Erythroblast (primary cell): ENCODE measurements around the gene DOHH.

Experiments used
- DNase-seq, 2 experiments: peaks; one replicate each; lab custom pipeline; 2025; lab: John Stamatoyannopoulos, UW
- GATA1 ChIP-seq: IDR thresholded peaks from 2 replicates; pipeline ENCODE4 v1.6.1; 2011; ENCODE audit warnings: low read depth, mild to moderate bottlenecking, control low read depth, low read length, moderate library complexity
- POLR2A ChIP-seq: IDR thresholded peaks from 2 replicates; pipeline ENCODE4 v1.6.1; 2011; ENCODE audit warnings: mild to moderate bottlenecking, low read length

Gene DOHH

DNA sequence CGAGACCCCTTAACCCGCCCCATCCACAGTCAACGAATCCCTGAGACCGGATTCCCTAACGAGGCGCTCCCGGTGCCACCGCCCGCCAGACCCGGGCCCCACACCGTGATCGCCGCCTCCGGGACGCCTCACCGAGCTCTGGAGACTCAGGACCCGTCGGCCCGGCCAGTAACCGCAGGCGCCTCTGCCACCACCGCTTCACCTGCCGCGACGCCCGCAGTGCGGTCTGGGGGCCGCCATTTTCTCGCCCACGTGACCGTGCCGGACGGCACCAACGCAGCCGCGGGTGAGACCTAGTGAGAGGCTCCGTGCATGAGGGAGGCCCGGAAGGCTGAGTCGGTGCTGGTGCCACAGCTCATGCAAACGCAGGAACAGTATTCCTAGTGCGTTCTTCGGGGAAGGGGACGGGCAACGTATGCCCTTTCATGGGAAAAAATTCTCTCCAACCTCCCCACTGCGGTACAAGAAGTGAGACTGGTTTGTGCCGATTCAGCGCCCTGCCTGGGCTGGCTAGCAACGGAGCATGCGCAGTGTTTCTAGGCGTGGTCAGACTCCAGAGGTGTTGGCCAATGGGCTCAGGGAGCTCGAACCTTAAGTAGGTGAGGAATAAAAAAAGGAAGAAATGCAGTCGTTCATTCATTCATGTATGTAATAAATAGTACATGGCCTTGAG is at the start of gene DOHH:
Gene DOHH, minus strand, starts transcription at position 246 of the 673 bp plus-strand sequence. CDS start 3,860 bp downstream, outside the sequence.
- TF ChIP-seq GATA1 (no peak), POLR2A (peak; percentile 85)
- DNase-seq = peak; percentile 98 to 99

DNA sequence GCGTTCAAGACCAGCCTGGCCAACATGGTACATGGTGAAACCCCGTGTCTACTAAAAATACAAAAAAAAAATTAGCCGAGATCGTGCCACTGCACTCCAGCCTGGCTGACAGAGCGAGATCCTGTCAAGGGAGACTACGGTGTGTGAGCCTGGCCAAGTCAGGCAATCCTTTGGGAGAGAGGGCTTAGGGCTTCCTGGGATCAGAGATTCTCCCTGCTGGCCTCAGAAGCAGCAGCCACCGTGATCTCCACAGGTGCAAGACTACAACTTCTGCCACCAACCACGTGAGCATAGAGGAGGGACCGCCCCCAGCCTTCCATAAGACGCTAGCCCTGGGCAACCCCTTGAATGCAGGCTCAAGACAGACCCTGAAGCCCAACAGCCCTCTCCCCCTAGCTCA is 49.3 kb upstream of the DOHH start:
- no peak for DNase-seq
- TF ChIP-seq GATA1 = no peak
- TF ChIP-seq POLR2A = no peak

- TF ChIP-seq GATA1 (no peak), POLR2A (no peak)
- DNase-seq = no peak
Observed at GRCh38 chr19:3548606-3549005, 48.1 kb upstream of the DOHH start.

- TF ChIP-seq GATA1 (no peak), POLR2A (no peak)
- DNase-seq = no peak
Observed at GRCh38 chr19:3547767-3548282, 47.4 kb upstream of the DOHH start.

DNA sequence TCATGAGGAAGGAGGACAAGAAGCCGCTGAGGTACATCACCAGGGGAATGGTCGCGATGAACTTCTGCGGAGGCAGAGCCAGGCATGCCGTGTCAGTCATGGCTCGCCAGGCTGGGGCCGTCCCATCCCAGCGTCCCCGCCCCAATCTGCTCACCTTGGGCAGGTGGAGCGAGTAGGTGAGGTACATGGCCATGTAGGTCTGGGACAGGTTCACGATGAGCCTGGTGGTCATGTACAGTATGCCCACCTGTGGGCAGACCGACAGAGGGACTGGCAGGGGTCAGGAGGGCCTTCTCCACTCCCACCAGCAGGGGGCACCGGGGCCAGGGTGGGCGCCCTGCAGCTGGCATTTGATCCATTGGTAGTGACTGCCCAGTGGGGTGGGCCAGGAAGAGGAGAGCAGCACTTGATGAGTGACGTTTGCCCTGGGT is 46.8 kb upstream of the DOHH start:
- TF ChIP-seq GATA1 (no peak), POLR2A (no peak)
- peak; percentile 37 to 54 for DNase-seq

DNA sequence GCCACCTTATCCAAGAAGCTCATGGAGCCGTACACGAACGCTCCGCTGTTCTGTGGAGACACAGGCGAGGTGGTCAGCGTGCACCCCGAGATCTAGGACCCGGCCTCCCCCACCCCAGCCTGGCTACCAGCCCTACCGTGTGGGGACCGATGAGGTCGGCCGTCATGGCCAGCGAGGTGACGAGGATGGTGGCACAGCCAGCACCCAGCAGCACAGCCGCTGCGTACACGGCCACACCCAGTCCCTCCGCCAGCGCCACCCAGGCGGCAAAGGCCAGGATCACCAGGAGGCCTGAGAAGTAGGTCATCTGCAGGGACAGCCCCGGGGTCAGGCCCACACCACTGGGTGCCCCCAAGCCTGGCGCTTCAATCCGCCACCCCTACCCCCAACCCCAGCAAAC is 45.6 kb upstream of the DOHH start:
- TF ChIP-seq POLR2A (no peak), GATA1 (no peak)
- no peak for DNase-seq

- no peak for TF ChIP-seq GATA1
- DNase-seq = no peak
Observed at GRCh38 chr19:3545669-3546034, 45.2 kb upstream of the DOHH start.

GRCh38 chr19:3544742-3545668 is 44.5 kb upstream of the DOHH start:
- peak; percentile 65 to 83 for DNase-seq
- TF ChIP-seq GATA1 = no peak
- no peak for TF ChIP-seq POLR2A

GRCh38 chr19:3544058-3544376 is 43.5 kb upstream of the DOHH start:
- TF ChIP-seq POLR2A = no peak
- no peak for TF ChIP-seq GATA1
- no peak for DNase-seq

- no peak for TF ChIP-seq GATA1
- no peak for TF ChIP-seq POLR2A
- no peak for DNase-seq
Observed at GRCh38 chr19:3543150-3544057, 42.9 kb upstream of the DOHH start.

- no peak for TF ChIP-seq POLR2A
- TF ChIP-seq GATA1 = no peak
- no peak for DNase-seq
Observed at GRCh38 chr19:3539756-3540118, 39.3 kb upstream of the DOHH start.

DNA sequence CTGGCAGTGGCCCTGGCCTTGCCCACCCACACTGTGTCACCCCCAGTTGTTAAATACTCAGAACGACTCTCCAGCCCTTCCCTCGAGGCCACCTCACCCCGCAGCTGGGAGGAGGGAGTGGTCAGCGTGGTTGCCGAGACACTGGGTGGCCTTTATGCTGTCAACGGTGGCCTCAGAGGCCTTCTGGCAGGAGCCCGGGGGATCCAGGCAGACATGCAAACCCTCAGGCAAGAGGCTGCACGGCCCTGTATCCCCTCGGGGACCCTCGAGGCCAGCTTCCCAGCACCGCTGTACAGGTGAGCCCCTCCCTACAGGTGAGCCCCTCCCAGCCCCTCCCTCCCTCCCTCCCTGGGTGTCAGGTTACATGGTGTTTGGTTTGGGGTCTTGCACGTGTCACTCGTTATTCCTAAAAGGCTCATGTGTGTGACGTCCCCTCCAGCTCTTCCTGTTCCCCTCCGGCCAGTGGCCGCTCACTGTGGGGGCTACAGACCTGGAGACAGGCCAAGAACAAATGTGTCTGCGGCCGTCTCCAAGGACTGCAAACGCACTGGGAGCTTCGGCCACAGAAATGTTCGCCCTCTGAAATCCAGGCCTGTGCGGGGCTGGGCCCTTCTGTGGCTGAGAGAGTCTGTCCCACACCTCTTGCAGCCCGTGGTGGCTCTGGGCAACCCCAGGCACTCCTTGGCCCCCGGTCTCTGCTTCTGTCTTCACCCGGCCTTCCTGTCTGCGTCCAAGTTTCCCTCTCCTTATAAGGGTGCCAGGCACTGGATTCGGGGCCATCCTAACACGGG is 38.7 kb upstream of the DOHH start, which contains the start of gene TEKTIP1:
Gene TEKTIP1, plus strand, starts transcription at position 210 of the 791 bp plus-strand sequence. Its CDS starts 4 bp downstream, at position 214.
- no peak for TF ChIP-seq POLR2A
- no peak for TF ChIP-seq GATA1
- no peak for DNase-seq

DNA sequence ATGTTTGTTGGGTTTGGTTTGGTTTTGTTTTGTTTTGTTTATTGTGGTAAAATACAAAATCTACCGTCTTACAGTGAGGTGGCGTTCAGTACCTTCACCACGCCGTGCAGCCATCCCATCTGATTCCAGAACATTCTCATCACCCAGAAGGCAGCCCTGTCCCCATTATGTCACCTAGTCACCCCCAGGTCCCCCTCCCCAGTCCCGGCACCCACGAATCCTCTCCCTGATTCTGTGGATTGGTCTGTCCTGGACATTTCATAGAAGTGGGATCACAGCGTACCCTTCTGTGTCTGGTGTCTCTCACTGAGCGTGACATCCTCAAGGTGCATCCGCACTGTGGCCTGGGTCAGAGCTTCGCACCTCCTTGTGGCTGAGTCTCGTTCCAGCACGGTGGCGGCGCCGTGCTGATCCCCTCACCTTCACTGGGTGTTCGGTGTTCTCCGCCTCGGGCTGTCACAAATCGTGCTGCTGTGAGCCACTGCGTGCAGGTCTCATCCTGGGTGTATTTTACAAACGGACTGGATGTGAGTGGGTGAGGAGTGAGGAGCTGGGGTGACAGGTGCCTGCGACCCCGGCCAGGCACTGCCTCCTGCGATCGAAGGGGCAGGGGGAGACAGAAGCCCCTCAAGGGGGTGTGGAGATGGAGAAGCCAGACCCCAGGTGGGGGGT is 37.9 kb upstream of the DOHH start:
- DNase-seq = no peak
- TF ChIP-seq POLR2A (no peak), GATA1 (no peak)
